HEK293T (cell line): ENCODE results near the gene ABCA3.

Experiments
- CTCF ChIA-PET: fragments of 350-600 bp; formaldehyde crosslinking; extraction: SDS; loops from one replicate; lab custom pipeline; 2021; ENCODE audit warnings: antibody characterized with exemption, inconsistent platforms; lab: Yijun Ruan, JAX
- POLR2A ChIA-PET: fragments of 350-600 bp; formaldehyde crosslinking; extraction: SDS; loops from one replicate; lab custom pipeline; 2020; ENCODE audit warnings: antibody characterized with exemption, inconsistent platforms; lab: Yijun Ruan, JAX
- DNase-seq: peaks from one replicate; pipeline ENCODE4 v3.0.0; 2012; ENCODE audit warnings: mixed read lengths; ENCODE audit errors: extremely low spot score
- ARNT ChIP-seq: fragments of 450-650 bp; IDR thresholded peaks from 2 replicates; pipeline ENCODE4 v1.6.1; 2017; ENCODE audit warnings: mild to moderate bottlenecking
- BHLHE40 ChIP-seq: fragments of 450-650 bp; IDR thresholded peaks from 2 replicates; pipeline ENCODE4 v1.6.1; 2016; ENCODE audit warnings: mild to moderate bottlenecking, moderate library complexity, borderline replicate concordance
- CTBP1 ChIP-seq: fragments of 450-650 bp; IDR thresholded peaks from 2 replicates; pipeline ENCODE4 v1.6.1; 2016; ENCODE audit warnings: borderline replicate concordance
- ELF4 ChIP-seq: fragments of 450-650 bp; IDR thresholded peaks from 2 replicates; pipeline ENCODE4 v1.6.1; 2017; ENCODE audit warnings: antibody characterized with exemption
- FOXA1 ChIP-seq: fragments of 450-650 bp; IDR thresholded peaks from 2 replicates; pipeline ENCODE4 v1.6.1; 2016; ENCODE audit warnings: mild to moderate bottlenecking
- FOXK2 ChIP-seq: fragments of 450-650 bp; IDR thresholded peaks from 2 replicates; pipeline ENCODE4 v1.6.1; 2016; ENCODE audit warnings: mild to moderate bottlenecking
- FOXM1 ChIP-seq: fragments of 450-650 bp; IDR thresholded peaks from 2 replicates; pipeline ENCODE4 v1.6.1; 2017; ENCODE audit warnings: mild to moderate bottlenecking, borderline replicate concordance
- HDGF ChIP-seq: fragments of 450-650 bp; IDR thresholded peaks from 2 replicates; pipeline ENCODE4 v1.6.1; 2017; ENCODE audit warnings: antibody characterized with exemption, borderline replicate concordance
- L3MBTL2 ChIP-seq: fragments of 450-650 bp; conservative IDR thresholded peaks from 2 replicates; pipeline ENCODE4 v1.6.1; 2016; ENCODE audit warnings: mild to moderate bottlenecking
- LEF1 ChIP-seq: fragments of 450-650 bp; IDR thresholded peaks from 2 replicates; pipeline ENCODE4 v1.6.1; 2017; ENCODE audit warnings: mild to moderate bottlenecking, borderline replicate concordance
- NFRKB ChIP-seq: fragments of 450-650 bp; IDR thresholded peaks from 2 replicates; pipeline ENCODE4 v1.6.1; 2016; ENCODE audit warnings: mild to moderate bottlenecking, moderate library complexity
- SP1 ChIP-seq: fragments of 450-650 bp; IDR thresholded peaks from 2 replicates; pipeline ENCODE4 v1.6.1; 2017
- SUZ12 ChIP-seq: fragments of 450-650 bp; IDR thresholded peaks from 2 replicates; pipeline ENCODE4 v1.6.1; 2016; ENCODE audit warnings: mild to moderate bottlenecking
- TARDBP ChIP-seq: fragments of 450-650 bp; IDR thresholded peaks from 2 replicates; pipeline ENCODE4 v1.6.1; 2016
- ZNF384 ChIP-seq: fragments of 450-650 bp; IDR thresholded peaks from 2 replicates; pipeline ENCODE4 v1.6.1; 2016
- TF ChIP-seq, protein P1 (sequence below): fragments of 450-650 bp; IDR thresholded peaks from 2 replicates; pipeline ENCODE4 v1.6.1; 2016

The ABCA3 gene

DNA sequence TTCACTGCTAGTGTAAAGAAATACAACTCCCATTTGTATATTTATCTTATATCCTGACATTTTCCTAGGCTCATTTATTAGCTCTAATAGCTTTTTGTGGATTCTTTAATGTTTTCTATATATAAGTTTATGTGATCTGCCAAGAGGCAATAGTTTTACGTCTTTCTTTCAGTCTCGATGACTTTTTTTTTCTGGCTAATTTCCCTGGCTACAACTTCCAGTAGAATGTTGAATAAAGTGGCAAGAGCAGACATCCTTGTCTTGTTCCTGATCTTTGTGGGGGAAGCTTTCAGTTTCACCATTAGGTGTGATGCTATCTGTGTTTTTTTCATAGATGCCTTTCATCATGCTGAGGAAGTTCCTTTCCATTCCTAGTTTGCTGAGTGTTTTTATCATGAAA is 43.9 kb upstream of the ABCA3 start:
- ChIA-PET POLR2A (no interaction called here), CTCF (no interaction called here)
- TF ChIP-seq FOXM1 (no peak), HDGF (no peak), LEF1 (no peak), L3MBTL2 (no peak), ARNT (no peak), TARDBP (no peak), CTBP1 (no peak), FOXK2 (no peak), SP1 (no peak), BHLHE40 (no peak)
- TF ChIP-seq, protein P1, sequence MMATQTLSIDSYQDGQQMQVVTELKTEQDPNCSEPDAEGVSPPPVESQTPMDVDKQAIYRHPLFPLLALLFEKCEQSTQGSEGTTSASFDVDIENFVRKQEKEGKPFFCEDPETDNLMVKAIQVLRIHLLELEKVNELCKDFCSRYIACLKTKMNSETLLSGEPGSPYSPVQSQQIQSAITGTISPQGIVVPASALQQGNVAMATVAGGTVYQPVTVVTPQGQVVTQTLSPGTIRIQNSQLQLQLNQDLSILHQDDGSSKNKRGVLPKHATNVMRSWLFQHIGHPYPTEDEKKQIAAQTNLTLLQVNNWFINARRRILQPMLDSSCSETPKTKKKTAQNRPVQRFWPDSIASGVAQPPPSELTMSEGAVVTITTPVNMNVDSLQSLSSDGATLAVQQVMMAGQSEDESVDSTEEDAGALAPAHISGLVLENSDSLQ = no peak
- DNase-seq = no peak

DNA sequence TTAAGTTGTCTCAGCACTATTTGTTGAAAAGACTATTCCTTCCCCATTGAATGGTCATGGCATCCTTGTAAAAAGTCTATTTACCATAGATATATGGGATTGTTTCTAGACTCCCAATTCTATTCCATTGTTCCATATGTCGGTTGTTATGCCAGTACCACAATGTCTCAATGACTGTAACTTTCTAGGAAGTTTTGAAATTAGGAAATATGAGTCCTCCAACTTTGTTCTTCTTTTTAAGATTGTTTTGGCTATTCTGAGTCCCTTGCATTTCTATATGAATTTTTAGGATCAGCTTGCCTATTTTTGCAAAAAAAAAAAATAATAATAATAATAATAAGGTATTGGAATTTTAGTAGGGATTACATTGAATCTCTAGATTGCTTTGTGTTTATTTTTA is 43.0 kb upstream of the ABCA3 start:
- ChIA-PET POLR2A (no interaction called here), CTCF (no interaction called here)
- no peak for DNase-seq
- no peak for TF ChIP-seq ELF4
- TF ChIP-seq, protein P1 = no peak
- TF ChIP-seq FOXK2 = no peak
- no peak for TF ChIP-seq BHLHE40
- TF ChIP-seq ZNF384 = no peak
- no peak for TF ChIP-seq CTBP1
- TF ChIP-seq L3MBTL2 = no peak
- no peak for TF ChIP-seq SP1
- no peak for TF ChIP-seq ARNT
- TF ChIP-seq SUZ12 = no peak
- no peak for TF ChIP-seq HDGF
- TF ChIP-seq FOXA1 = no peak
- no peak for TF ChIP-seq NFRKB
- no peak for TF ChIP-seq LEF1
- no peak for TF ChIP-seq TARDBP
- no peak for TF ChIP-seq FOXM1

DNA sequence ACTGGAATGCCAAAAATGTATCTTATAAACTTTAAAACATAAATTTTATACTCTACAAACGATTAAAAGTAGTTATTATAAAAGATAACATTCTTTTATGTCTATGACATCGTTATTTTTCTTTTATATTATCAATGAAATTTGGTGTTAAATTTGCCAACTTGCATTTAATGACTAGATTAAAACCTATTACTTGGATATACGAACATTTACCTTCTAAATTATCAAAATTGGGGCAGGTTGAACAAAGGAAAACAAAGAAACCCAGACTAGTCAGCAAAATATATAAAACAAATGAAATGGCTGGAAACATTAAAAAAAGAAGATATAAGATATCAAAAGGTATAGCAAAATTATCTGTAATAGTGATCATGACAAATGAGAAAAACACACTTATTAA is 34.1 kb upstream of the ABCA3 start:
- ChIA-PET POLR2A (no interaction called here), CTCF (no interaction called here)
- no peak for DNase-seq

GRCh38 chr16:2373176-2373575 is 32.6 kb upstream of the ABCA3 start:
- DNase-seq = no peak
- no peak for TF ChIP-seq FOXA1
- no peak for TF ChIP-seq SP1
- TF ChIP-seq SUZ12 = no peak
- TF ChIP-seq, protein P1 = no peak
- no peak for TF ChIP-seq L3MBTL2
- TF ChIP-seq NFRKB = no peak
- TF ChIP-seq FOXM1 = no peak
- TF ChIP-seq ELF4 = no peak
- TF ChIP-seq BHLHE40 = no peak
- TF ChIP-seq ZNF384 = no peak
- no peak for TF ChIP-seq CTBP1
- no peak for TF ChIP-seq TARDBP
- TF ChIP-seq FOXK2 = no peak
- no peak for TF ChIP-seq HDGF
- ChIA-PET CTCF (no interaction called here), POLR2A (no interaction called here)

More for the DNA sequence above, 34.1 kb upstream of the ABCA3 start:
- TF ChIP-seq BHLHE40 (no peak), ARNT (no peak), HDGF (no peak), ZNF384 (no peak), TARDBP (no peak), FOXA1 (no peak), FOXK2 (no peak), ELF4 (no peak), SP1 (no peak), NFRKB (no peak), FOXM1 (no peak), CTBP1 (no peak), L3MBTL2 (no peak), SUZ12 (no peak), LEF1 (no peak)
- TF ChIP-seq, protein P1 = no peak

DNA sequence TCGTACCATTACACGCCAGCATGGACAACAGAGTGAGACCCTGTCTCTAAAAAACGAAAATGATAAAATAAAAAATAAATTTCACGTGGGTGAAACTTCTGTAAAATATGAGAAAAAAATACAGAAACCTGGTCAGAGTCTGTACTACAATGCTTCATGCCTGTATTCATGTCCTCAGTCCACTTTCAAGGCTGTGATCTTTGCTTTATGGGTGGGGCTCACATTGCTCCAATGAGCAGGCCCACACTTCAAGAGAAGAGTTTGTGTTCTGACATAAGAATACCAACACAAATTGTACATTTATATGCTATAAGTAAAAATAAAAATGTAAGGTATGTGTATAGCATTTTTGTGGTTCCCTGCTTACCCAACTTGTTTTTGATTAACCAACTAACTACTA is 32.2 kb upstream of the ABCA3 start:
- POLR2A ChIA-PET = no interaction called here
- DNase-seq = no peak
- TF ChIP-seq SP1 (no peak), FOXM1 (no peak)
- CTCF ChIA-PET = no interaction called here

DNA sequence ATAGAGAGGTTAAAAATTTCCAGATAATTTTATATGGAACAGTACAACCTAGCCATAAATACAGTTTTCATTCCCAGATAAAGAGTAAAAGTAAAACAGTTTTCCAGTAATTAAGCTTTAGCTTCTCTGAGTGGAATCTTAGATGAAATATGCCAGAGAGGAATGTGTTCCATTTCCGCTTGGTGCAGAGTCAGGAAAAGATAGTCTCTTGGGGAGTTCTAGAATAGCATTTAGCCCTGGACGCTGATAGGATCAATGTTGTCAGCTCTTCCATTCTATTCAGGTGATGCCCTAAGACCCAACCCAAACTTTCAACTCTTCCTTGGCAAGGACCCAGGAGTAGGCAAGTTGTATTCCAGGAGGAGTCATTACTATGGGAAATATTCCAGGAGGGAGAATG is 30.9 kb upstream of the ABCA3 start:
- TF ChIP-seq CTBP1 (no peak), ELF4 (no peak), TARDBP (no peak), HDGF (no peak), FOXK2 (no peak), FOXA1 (no peak), BHLHE40 (no peak), L3MBTL2 (no peak), FOXM1 (no peak), NFRKB (no peak), SUZ12 (no peak), LEF1 (no peak), ZNF384 (no peak), SP1 (no peak), ARNT (no peak)
- TF ChIP-seq, protein P1 = no peak
- ChIA-PET CTCF (no interaction called here), POLR2A (no interaction called here)
- DNase-seq = no peak
